K562 (cell line): ENCODE results near the gene TUBB4B. TPM values are rescaled to one million over a fixed set of nuclear protein-coding genes. Genes with fewer than 3 reads are reported as not detected.
A peak's percentile ranks its signal among the peaks of the same experiment; 100 is the strongest.

Experiments
- ATAC-seq: fragments of 200-7000 bp; cut with Tn5 transposase; 3 replicates; pipeline ENCODE4 v1.9.1; 2020; ENCODE audit warnings: moderate library complexity
- BruUV-seq: library from RNA; stranded (reverse); fragments of 400-500 nt; replicated peaks from 2 replicates; lab custom pipeline; 2021; lab: Mats Ljungman, UMichigan
- CTCF ChIA-PET: fragments of 300-600 bp; formaldehyde crosslinking; extraction: SDS; loops from one replicate; lab custom pipeline; 2021; ENCODE audit warnings: low intra/inter-chr PET ratio; lab: Yijun Ruan, JAX
- POLR2A ChIA-PET: fragments of 300-600, 350-650 bp; sonication (Branson Sonifier 250); formaldehyde crosslinking; extraction: SDS; loops from one replicate; lab custom pipeline; 2021; ENCODE audit warnings: antibody characterized with exemption, inconsistent platforms; lab: Yijun Ruan, JAX
- DNase-seq, 4 experiments: peaks; one replicate each; pipeline versions ENCODE4 v3.0.0 to v3.0.0-alpha.2; 2011 to 2018; ENCODE audit warnings: low spot score in 3 of 4, mixed read lengths in 3 of 4; ENCODE audit errors: extremely low read depth in 1 of 4
- FAIRE-seq: peaks from 2 replicates; lab custom pipeline; 2011; peaks lifted over from hg19 to GRCh38; lab: Jason Lieb, UNC
- H2AFZ ChIP-seq: 2 replicates; pipeline ENCODE4 v1.6.0; 2011; ENCODE audit warnings: low read depth, low read length, control low read depth, inconsistent platforms
- H3K27ac ChIP-seq: fragments of 200-600 bp; 3 replicates; pipeline ENCODE4 v1.8.0; 2011; ENCODE audit warnings: low read depth, mild to moderate bottlenecking, control low read depth, inconsistent platforms, low read length, moderate library complexity, mixed read lengths; ENCODE audit errors: extremely low read depth
- H3K27me3 ChIP-seq, 2 experiments: fragments of 300-600 bp in 1 of 2; 2 replicates in 1 of 2; 3 replicates in 1 of 2; pipeline versions ENCODE4 v1.6.0 to v1.8.0; 2011; ENCODE audit warnings: inconsistent platforms in 2 of 2, low read length in 2 of 2, mild to moderate bottlenecking in 1 of 2, mixed read lengths in 1 of 2, moderate library complexity in 1 of 2; ENCODE audit not compliant: control insufficient read depth in 2 of 2, insufficient read depth in 2 of 2
- H3K36me3 ChIP-seq: fragments of 300-600 bp; 3 replicates; pipeline ENCODE4 v1.8.0; 2011; ENCODE audit warnings: mild to moderate bottlenecking, low read length, inconsistent platforms; ENCODE audit not compliant: control insufficient read depth, insufficient read depth
- H3K4me1 ChIP-seq, 2 experiments: fragments of 200-600 bp in 1 of 2; replicated peaks in 1 of 2; 2 replicates in 1 of 2; 3 replicates in 1 of 2; pipeline versions ENCODE4 v1.5.1 to v1.8.0; 2011; ENCODE audit warnings: inconsistent platforms in 2 of 2, low read length in 2 of 2, mild to moderate bottlenecking in 1 of 2, mixed read lengths in 1 of 2, moderate library complexity in 1 of 2; ENCODE audit not compliant: control insufficient read depth in 2 of 2, insufficient read depth in 2 of 2
- H3K4me2 ChIP-seq: 2 replicates; pipeline ENCODE4 v1.6.1; 2011; ENCODE audit warnings: low read length, control low read depth, inconsistent platforms, mixed read lengths; ENCODE audit not compliant: insufficient read depth
- H3K4me3 ChIP-seq: fragments of 200-600 bp; sonication (generic), shearing (Covaris generic); 2 replicates; pipeline ENCODE4 v1.5.1; 2016; ENCODE audit warnings: control low read depth, inconsistent platforms
- H3K79me2 ChIP-seq: fragments of 200-600 bp; 3 replicates; pipeline ENCODE4 v1.8.0; 2011; ENCODE audit warnings: low read length, inconsistent platforms; ENCODE audit not compliant: control insufficient read depth, insufficient read depth
- H3K9ac ChIP-seq, 2 experiments: 2 replicates each; pipeline versions ENCODE4 v1.6.0 to v1.6.1; 2011; ENCODE audit warnings: low read depth in 2 of 2, low read length in 2 of 2, control low read depth in 1 of 2, inconsistent platforms in 1 of 2, mild to moderate bottlenecking in 1 of 2, mixed read lengths in 1 of 2; ENCODE audit not compliant: insufficient read depth in 1 of 2
- H3K9me1 ChIP-seq: one replicate; pipeline ENCODE4 v1.6.0; 2011; ENCODE audit warnings: inconsistent platforms, mild to moderate bottlenecking, low read length, moderate library complexity; ENCODE audit not compliant: control insufficient read depth, insufficient read depth
- H3K9me3 ChIP-seq: replicated peaks from 2 replicates; pipeline ENCODE4 v1.5.1; 2011; ENCODE audit warnings: low read depth, low read length, inconsistent platforms; ENCODE audit not compliant: control insufficient read depth, insufficient read depth
- H4K20me1 ChIP-seq: replicated peaks from 2 replicates; pipeline ENCODE4 v1.6.1; 2011; ENCODE audit warnings: low read length, inconsistent platforms, mixed read lengths; ENCODE audit not compliant: control insufficient read depth, insufficient read depth
- IFI16 ChIP-seq: fragments of 250-450 bp; sonication (Bioruptor Pico); IDR thresholded peaks from 2 replicates; pipeline ENCODE4 v2.1.2; 2022; ENCODE audit warnings: mild to moderate bottlenecking, inconsistent platforms
- KDM4B ChIP-seq, 2 experiments: fragments of 450-650 bp in 1 of 2; sonication (generic) in 1 of 2; IDR thresholded peaks; 2 replicates each; pipeline ENCODE4 v1.6.1; 2016 to 2017; ENCODE audit warnings: borderline replicate concordance in 2 of 2, antibody characterized with exemption in 1 of 2, low read depth in 1 of 2, mild to moderate bottlenecking in 1 of 2
- MCM5 ChIP-seq: fragments of 450-650 bp; IDR thresholded peaks from 2 replicates; pipeline ENCODE4 v1.6.1; 2016; ENCODE audit warnings: low read depth
- PATZ1 ChIP-seq: fragments of 250-450 bp; sonication (Bioruptor Pico); IDR thresholded peaks from 2 replicates; pipeline ENCODE4 v1.5.0; 2020; ENCODE audit warnings: mild to moderate bottlenecking, borderline replicate concordance
- POLR2H ChIP-seq: IDR thresholded peaks from 2 replicates; pipeline ENCODE4 v1.6.1; 2016; ENCODE audit warnings: missing genetic modification characterization, low read depth, mild to moderate bottlenecking, control low read depth, missing compliant biosample characterization, moderate library complexity
- WGBS: fragments of 100-300 bp; shearing (Covaris generic); methylation state at CpG from one replicate; pipeline ENCODE4 v1.1.6; 2016; ENCODE audit warnings: low coverage, mixed read lengths; ENCODE audit not compliant: insufficient coverage; ENCODE audit errors: missing lambda C conversion rate; 5-methylcytosine and 5-hydroxymethylcytosine counted together
- in situ Hi-C: fragments of 300-500 bp; cut with MboI; formaldehyde crosslinking; loops from 4 replicates; pipeline ENCODE4 v1.15.0; 2018; ENCODE audit warnings: inconsistent platforms, mixed read lengths
- intact Hi-C: fragments of 100-400 bp; cut with micrococcal nuclease; formaldehyde crosslinking; loops from 2 replicates; pipeline ENCODE4 v1.14.2; 2022
- polyA plus RNA-seq, 8 experiments: library from polyadenylated mRNA; depleted of rRNA in 4 of 8; stranded (reverse) in 5 of 8; unstranded in 3 of 8; fragments of >200 nt; fragmentation: Nextera tagmentation in 2 of 8; fragmentation: Illumina TruSeq in 1 of 8; extraction: Ambion mirVana in 2 of 8; extraction: Trizol in 1 of 8; gene quantifications; 2 replicates each; pipeline versions ENCODE4 v1.2.1 to v1.2.3, GENCODE V29; 2011 to 2014; ENCODE audit warnings: inconsistent platforms in 1 of 8, missing spikeins in 1 of 8
- total RNA-seq, 7 experiments: library from RNA; depleted of rRNA in 6 of 7; stranded (reverse); fragments of >200 nt in 6 of 7; fragmentation: Illumina TruSeq in 2 of 7; extraction: Trizol in 2 of 7; gene quantifications; 2 replicates each; pipeline versions ENCODE4 v1.2.1 to v1.2.3, GENCODE V29; 2011 to 2021; ENCODE audit warnings: low replicate concordance in 1 of 7
- TF ChIP-seq, protein P1 (sequence below): fragments of 450-650 bp; conservative IDR thresholded peaks from 2 replicates; pipeline ENCODE4 v1.6.1; 2016; ENCODE audit warnings: missing genetic modification characterization, low read depth, mild to moderate bottlenecking, control low read depth, missing compliant biosample characterization

Gene TUBB4B
- total and polyA plus RNA-seq, 9 of the 15 experiments (the other 6 are each of a cell fraction or from before 2014, with no cell fraction given), result 24.1 to 443 (median 268) TPM

DNA sequence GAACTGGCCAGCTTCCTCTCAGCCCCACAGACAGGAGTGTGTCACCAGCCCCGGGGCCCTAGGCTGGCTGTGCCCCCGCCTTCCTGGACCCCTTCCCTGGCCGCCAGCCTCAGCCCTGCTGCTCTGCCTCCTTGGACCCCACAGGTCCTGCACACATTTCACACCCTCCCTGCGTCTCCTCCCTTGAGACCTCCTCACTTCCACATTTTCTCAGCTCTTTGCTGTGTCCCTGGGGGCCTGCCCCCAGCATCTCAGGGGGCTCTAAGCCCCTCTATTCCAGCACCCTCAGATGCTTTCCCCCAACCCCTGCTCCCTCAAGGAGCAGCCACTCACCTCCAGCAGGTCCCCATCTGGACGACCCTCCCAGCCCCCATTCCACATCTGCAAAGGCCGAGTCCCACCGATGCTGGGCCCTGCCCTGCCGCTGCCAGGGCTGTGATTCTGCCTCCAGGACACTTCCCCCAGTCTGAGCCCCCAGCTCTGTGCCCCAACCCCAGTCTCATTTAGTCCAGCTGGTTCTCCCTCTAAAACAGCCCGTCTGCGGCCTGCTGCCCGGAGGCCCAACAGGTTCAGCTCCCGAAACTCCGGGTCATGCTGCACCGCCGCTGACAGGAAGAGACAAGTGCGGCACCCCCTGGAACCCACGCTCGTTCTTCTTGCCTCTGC, 6.2 kb upstream of the TUBB4B start:
- peaks cover 4% of the 10 kb centered on the region; the same call in 1 of the 3 replicates for H3K36me3 ChIP-seq
- no peaks in the 10 kb centered on the region for H3K9me3 ChIP-seq
- ChIA-PET CTCF (interaction anchor here (1.6 kb wide), 1 partner anchor 46 kb away, joined by 11 read pairs; no protein-coding TSS in a partner anchor), POLR2A (interaction anchor here (0.7 kb wide), 1 partner anchor 46 kb away, joined by 3 read pairs; no protein-coding TSS in a partner anchor)
- H3K4me1 ChIP-seq, result peaks cover 16 to 99% of the 10 kb centered on the region in 2 experiments
- H3K79me2 ChIP-seq, result peaks cover 21% of the 10 kb centered on the region
- DNase-seq (no peak), ATAC-seq (no peak), FAIRE-seq (no peak)
- no peak overlapping the region for H3K27ac ChIP-seq
- 79% methylated on average over 16 of the region's 18 CpGs for WGBS
- no peaks in the 10 kb centered on the region for H4K20me1 ChIP-seq
- H2AFZ ChIP-seq, result no peak overlapping the region
- H3K4me3 ChIP-seq, result no peak overlapping the region
- in situ Hi-C loops, result loop anchor here (25.0 kb wide), 1 partner anchor 448 kb away; the partner anchor contains the start of genes CCDC183 and TMEM141
- intact Hi-C loops, result no loop called here
- H3K9ac ChIP-seq, result peak overlapping the region in 1 of 2 experiments; percentile 73; a peak in 2 of 4 replicates
- BruUV-seq, result no TSS peak
- no peaks in the 10 kb centered on the region for H3K27me3 ChIP-seq
- TF ChIP-seq IFI16 (CRISPR knock-in tag), result no peak
- TF ChIP-seq, protein P1, sequence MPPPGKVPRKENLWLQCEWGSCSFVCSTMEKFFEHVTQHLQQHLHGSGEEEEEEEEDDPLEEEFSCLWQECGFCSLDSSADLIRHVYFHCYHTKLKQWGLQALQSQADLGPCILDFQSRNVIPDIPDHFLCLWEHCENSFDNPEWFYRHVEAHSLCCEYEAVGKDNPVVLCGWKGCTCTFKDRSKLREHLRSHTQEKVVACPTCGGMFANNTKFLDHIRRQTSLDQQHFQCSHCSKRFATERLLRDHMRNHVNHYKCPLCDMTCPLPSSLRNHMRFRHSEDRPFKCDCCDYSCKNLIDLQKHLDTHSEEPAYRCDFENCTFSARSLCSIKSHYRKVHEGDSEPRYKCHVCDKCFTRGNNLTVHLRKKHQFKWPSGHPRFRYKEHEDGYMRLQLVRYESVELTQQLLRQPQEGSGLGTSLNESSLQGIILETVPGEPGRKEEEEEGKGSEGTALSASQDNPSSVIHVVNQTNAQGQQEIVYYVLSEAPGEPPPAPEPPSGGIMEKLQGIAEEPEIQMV, result no peak
- TF ChIP-seq PATZ1, result no peak
- TF ChIP-seq KDM4B (IDR thresholded peaks at IDR 0.05; ENCODE audit: borderline replicate concordance in 2 of 2, low read depth in 1 of 2), result no peak
- no peak for TF ChIP-seq MCM5
- TF ChIP-seq POLR2H (tag), result no peak
- peaks cover 4% of the 10 kb centered on the region for H3K9me1 ChIP-seq
- H3K4me2 ChIP-seq, result no peak overlapping the region
